Measurements from ENCODE around the gene PRDM4.

- TF ChIP-seq, protein P1, sequence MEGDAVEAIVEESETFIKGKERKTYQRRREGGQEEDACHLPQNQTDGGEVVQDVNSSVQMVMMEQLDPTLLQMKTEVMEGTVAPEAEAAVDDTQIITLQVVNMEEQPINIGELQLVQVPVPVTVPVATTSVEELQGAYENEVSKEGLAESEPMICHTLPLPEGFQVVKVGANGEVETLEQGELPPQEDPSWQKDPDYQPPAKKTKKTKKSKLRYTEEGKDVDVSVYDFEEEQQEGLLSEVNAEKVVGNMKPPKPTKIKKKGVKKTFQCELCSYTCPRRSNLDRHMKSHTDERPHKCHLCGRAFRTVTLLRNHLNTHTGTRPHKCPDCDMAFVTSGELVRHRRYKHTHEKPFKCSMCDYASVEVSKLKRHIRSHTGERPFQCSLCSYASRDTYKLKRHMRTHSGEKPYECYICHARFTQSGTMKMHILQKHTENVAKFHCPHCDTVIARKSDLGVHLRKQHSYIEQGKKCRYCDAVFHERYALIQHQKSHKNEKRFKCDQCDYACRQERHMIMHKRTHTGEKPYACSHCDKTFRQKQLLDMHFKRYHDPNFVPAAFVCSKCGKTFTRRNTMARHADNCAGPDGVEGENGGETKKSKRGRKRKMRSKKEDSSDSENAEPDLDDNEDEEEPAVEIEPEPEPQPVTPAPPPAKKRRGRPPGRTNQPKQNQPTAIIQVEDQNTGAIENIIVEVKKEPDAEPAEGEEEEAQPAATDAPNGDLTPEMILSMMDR (IDR thresholded peaks at IDR 0.05), result no peak
- no peak for TF ChIP-seq POLR2AphosphoS5 (IDR thresholded peaks at IDR 0.05)
- no peak for TF ChIP-seq POLR2A (IDR thresholded peaks at IDR 0.05; ENCODE audit: low read depth)
Observed at GRCh38 chr12:107702106-107702505, 58.8 kb downstream of the PRDM4 start.
